Tibial artery (tissue), 4 donors: ENCODE data around the gene RTF2.

ENCODE experiments used
- DNase-seq, 2 donors: peaks; one replicate each; pipeline ENCODE4 v3.0.0-alpha.2; 2019
- H3K27ac ChIP-seq, 2 donors: fragments of 200-600 bp; sonication (generic) in 1 of 2; 1 replicate in 1 of 2; 2 replicates in 1 of 2; pipeline ENCODE4 v1.5.1; 2018 to 2019; ENCODE audit warnings: mild to moderate bottlenecking in 1 of 2
- H3K27me3 ChIP-seq, 2 donors: fragments of 200-600 bp; sonication (generic) in 1 of 2; one replicate each; pipeline versions ENCODE4 v1.5.1 to v1.6.0; 2016 to 2019
- H3K36me3 ChIP-seq, 3 donors: fragments of 200-600 bp; sonication (generic) in 2 of 3; one replicate each; pipeline ENCODE4 v1.5.1; 2016 to 2019; ENCODE audit warnings: mild to moderate bottlenecking in 2 of 3
- H3K4me1 ChIP-seq, 4 donors: fragments of 200-600 bp; sonication (generic) in 2 of 4; 1 replicate in 3 of 4; 2 replicates in 1 of 4; pipeline ENCODE4 v1.5.1; 2016 to 2019
- H3K4me3 ChIP-seq, 2 donors: fragments of 200-600 bp; sonication (generic) in 1 of 2; 1 replicate in 1 of 2; 2 replicates in 1 of 2; pipeline ENCODE4 v1.5.1; 2018 to 2019; ENCODE audit warnings: mild to moderate bottlenecking in 2 of 2
- H3K9me3 ChIP-seq, 3 donors: fragments of 200-600 bp; sonication (generic) in 1 of 3; one replicate each; pipeline ENCODE4 v1.5.1; 2016 to 2019
- intact Hi-C: fragments of 100-400 bp; cut with DNase I; formaldehyde crosslinking; loops from one replicate; pipeline ENCODE4 v1.15.0; 2023; ENCODE audit warnings: low total_unique reads
- TF ChIP-seq, protein P1 (sequence below), 2 experiments: fragments of 200-600 bp in 1 of 2; fragments of 450-650 bp in 1 of 2; IDR thresholded peaks; one replicate each; pipeline ENCODE4 v1.5.1; 2017 to 2019; ENCODE audit warnings: antibody characterized with exemption in 2 of 2, mild to moderate bottlenecking in 1 of 2, moderate library complexity in 1 of 2

Gene RTF2

DNA sequence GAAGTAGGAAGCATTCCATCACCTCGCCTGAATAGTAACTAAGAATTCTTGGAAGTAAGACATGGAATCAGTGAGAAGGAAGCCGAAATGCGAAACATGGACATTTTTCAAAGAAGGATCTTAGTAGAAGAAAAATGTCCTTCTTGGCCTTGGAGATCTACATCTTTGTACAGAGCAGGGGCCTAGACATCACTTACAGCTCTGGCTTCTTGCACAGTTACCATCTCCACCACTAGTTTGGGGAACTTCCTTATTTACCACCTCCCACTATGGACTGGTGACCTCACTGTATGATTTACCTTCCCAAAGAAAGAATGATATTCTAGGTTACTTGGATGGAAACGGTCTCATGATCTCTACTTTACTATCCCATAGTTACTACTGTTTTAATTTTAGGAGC, 40.6 kb upstream of the RTF2 start:
- TF ChIP-seq, protein P1, sequence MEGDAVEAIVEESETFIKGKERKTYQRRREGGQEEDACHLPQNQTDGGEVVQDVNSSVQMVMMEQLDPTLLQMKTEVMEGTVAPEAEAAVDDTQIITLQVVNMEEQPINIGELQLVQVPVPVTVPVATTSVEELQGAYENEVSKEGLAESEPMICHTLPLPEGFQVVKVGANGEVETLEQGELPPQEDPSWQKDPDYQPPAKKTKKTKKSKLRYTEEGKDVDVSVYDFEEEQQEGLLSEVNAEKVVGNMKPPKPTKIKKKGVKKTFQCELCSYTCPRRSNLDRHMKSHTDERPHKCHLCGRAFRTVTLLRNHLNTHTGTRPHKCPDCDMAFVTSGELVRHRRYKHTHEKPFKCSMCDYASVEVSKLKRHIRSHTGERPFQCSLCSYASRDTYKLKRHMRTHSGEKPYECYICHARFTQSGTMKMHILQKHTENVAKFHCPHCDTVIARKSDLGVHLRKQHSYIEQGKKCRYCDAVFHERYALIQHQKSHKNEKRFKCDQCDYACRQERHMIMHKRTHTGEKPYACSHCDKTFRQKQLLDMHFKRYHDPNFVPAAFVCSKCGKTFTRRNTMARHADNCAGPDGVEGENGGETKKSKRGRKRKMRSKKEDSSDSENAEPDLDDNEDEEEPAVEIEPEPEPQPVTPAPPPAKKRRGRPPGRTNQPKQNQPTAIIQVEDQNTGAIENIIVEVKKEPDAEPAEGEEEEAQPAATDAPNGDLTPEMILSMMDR (IDR thresholded peaks at IDR 0.05): no peak
- Histone ChIP-seq H3K36me3 (no peaks in the 10 kb centered on the region), H3K9me3 (no peaks in the 10 kb centered on the region), H3K27ac (no peak overlapping the region), H3K4me1 (no peaks in the 10 kb centered on the region), H3K27me3 (no peaks in the 10 kb centered on the region), H3K4me3 (no peak overlapping the region)
- intact Hi-C loops: no loop called here
- DNase-seq: no peak

DNA sequence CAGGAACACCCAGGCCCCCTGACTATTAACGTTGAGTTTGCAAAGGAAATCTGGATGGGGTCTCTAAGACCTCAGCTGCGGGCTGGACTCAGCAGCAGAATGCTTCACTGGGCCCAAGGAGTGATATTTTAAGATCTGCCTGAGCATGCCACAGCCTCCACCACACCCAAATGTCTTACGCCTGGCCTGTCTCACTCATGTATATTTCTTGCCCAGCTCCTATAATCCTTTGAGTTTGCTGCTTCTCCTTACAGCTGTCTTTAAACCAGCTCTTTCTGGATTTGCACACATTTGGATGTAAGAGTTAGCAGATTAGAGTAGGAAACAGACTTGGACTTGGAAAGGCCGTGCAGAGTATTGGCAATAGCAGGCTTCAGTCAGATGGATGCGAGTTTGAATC, 40.0 kb upstream of the RTF2 start:
- Histone ChIP-seq H3K9me3 (no peaks in the 10 kb centered on the region), H3K27me3 (no peaks in the 10 kb centered on the region), H3K4me1 (no peaks in the 10 kb centered on the region), H3K27ac (no peak overlapping the region), H3K4me3 (no peak overlapping the region), H3K36me3 (no peaks in the 10 kb centered on the region)
- TF ChIP-seq, protein P1 (IDR thresholded peaks at IDR 0.05): no peak
- intact Hi-C loops: no loop called here
- DNase-seq: no peak

DNA sequence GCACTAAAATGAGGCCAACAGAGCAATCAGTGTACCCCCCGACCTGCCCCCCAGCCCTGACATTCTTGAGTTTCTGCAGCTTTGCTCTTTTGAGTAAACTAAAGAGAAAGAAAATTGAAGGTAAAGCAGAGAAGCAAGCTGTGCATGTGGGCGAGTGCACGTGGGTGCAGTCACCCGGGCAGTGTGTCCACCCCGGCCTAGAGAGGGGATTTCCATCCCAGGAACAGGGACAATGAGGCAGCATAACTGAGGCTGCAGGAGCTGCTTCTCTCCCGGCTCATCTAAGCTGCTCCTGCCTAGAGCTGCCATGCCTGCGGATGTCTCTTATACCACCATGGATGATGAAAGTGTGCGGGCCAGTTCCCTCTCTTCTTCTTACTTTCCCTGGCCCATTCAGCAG, 39.5 kb upstream of the RTF2 start:
- H3K36me3 ChIP-seq: no peaks in the 10 kb centered on the region
- intact Hi-C loops: no loop called here
- no peaks in the 10 kb centered on the region for H3K9me3 ChIP-seq
- DNase-seq: peak in 1 of 2 donors; percentile 48
- TF ChIP-seq, protein P1 (IDR thresholded peaks at IDR 0.05): no peak
- H3K27ac ChIP-seq: no peak overlapping the region
- no peaks in the 10 kb centered on the region for H3K27me3 ChIP-seq
- H3K4me3 ChIP-seq: no peak overlapping the region
- no peaks in the 10 kb centered on the region for H3K4me1 ChIP-seq

DNA sequence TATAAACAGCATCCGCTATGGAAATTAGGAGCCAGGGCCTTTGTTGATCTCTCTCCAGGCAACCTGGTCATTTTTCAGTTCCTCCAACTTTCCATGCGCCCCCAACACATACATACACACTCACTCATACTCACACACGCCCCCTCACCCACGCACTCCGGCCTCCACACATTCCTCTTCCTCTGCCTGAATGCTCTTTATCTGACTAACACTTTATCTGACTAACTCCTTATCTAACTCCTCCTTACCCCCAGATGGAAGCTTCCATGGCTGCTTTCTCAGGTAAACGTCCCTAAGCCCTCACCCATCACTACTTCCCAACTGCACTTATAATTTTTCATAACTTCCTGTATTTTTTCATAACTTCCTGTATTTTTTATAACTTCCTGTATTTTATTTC, 38.9 kb upstream of the RTF2 start:
- no peak overlapping the region for H3K27ac ChIP-seq
- intact Hi-C loops: no loop called here

DNA sequence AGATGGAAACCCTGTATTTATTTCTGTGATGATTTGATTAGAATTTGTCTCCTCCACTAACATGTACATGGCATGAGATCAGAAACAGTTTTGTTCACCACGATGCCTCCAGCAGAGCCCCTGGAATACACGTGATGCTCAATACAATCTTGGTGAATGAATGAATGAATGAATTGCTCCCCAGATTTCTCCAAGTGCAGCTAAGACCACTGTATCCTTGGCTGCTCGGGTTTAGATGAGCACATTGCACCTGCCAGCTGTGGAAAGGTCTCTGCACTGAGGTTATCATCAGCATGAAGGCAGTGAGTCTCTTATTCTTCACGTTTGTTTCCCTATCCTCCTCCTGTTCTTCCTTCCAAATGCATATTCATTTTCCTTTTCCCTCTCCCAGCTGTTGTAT, 38.5 kb upstream of the RTF2 start:
- H3K9me3 ChIP-seq: no peaks in the 10 kb centered on the region
- no peaks in the 10 kb centered on the region for H3K4me1 ChIP-seq
- H3K27me3 ChIP-seq: no peaks in the 10 kb centered on the region
- H3K36me3 ChIP-seq: no peaks in the 10 kb centered on the region
- intact Hi-C loops: no loop called here
- peak in 1 of 2 donors; percentile 16 for DNase-seq
- no peak overlapping the region for H3K27ac ChIP-seq
- H3K4me3 ChIP-seq: no peak overlapping the region
- TF ChIP-seq, protein P1 (IDR thresholded peaks at IDR 0.05): no peak

More for the DNA sequence above, 38.9 kb upstream of the RTF2 start:
- Histone ChIP-seq H3K4me3 (no peak overlapping the region), H3K27me3 (no peaks in the 10 kb centered on the region), H3K36me3 (no peaks in the 10 kb centered on the region), H3K9me3 (no peaks in the 10 kb centered on the region), H3K4me1 (no peaks in the 10 kb centered on the region)
- peak in 1 of 2 donors; percentile 15 for DNase-seq
- TF ChIP-seq, protein P1 (IDR thresholded peaks at IDR 0.05): no peak

DNA sequence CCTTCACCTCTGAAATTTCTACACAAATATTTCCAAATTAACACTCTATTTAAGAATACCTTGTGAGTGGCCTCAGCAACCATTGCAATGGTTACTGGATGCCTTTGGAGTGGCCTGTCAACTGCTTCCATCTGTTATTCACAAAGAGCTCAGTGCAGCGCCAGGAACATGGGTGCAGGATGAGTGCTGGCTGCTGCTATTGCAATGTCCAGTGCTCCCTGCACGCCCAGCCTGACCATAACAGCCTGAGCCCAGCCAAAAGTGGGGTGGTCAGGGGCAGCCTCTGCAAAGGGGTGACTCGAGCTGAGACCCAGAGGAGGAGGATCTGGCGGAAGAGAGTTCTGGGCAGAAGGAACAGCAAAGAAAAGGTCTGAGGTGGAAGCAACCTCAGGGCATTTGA, 38.0 kb upstream of the RTF2 start:
- intact Hi-C loops: no loop called here
- Histone ChIP-seq H3K4me1 (no peaks in the 10 kb centered on the region), H3K36me3 (no peaks in the 10 kb centered on the region), H3K4me3 (no peak overlapping the region), H3K27ac (no peak overlapping the region), H3K9me3 (no peaks in the 10 kb centered on the region), H3K27me3 (no peaks in the 10 kb centered on the region)
- TF ChIP-seq, protein P1 (IDR thresholded peaks at IDR 0.05): no peak
- peak in 1 of 2 donors; percentile 64 for DNase-seq
